WTC11 (cell line): ENCODE data around the gene SNX15. TPM values are rescaled to one million over a fixed set of nuclear protein-coding genes. Genes with fewer than 3 reads are reported as not detected.

Experiments used
- ATAC-seq: fragments of 200-7000 bp; cut with Tn5 transposase; 2 replicates; pipeline ENCODE4 v1.10.0; 2021; ENCODE audit warnings: mild to moderate bottlenecking, moderate library complexity
- CTCF ChIA-PET: fragments of 300-600 bp; sonication (Branson Sonifier 250); formaldehyde crosslinking; loops from one replicate; lab custom pipeline; 2021; ENCODE audit warnings: antibody characterized with exemption; lab: Charles Lee
- POLR2A ChIA-PET: fragments of 350-600 bp; sonication (Branson Sonifier 250); formaldehyde crosslinking; loops from one replicate; lab custom pipeline; 2021; ENCODE audit warnings: antibody characterized with exemption; lab: Charles Lee
- DNase-seq: peaks from one replicate; pipeline ENCODE4 v3.0.0; 2021; ENCODE audit warnings: low spot score
- H3K27ac Mint-ChIP-seq: 2 replicates; pipeline ENCODE4 v1.8.0; 2021; ENCODE audit warnings: mixed read lengths
- H3K27me3 Mint-ChIP-seq: 2 replicates; pipeline ENCODE4 v1.8.0; 2021; ENCODE audit warnings: low read depth, mild to moderate bottlenecking, moderate library complexity, mixed read lengths
- H3K36me3 Mint-ChIP-seq: 2 replicates; pipeline ENCODE4 v1.8.0; 2021; ENCODE audit warnings: mixed read lengths
- H3K4me1 Mint-ChIP-seq: 2 replicates; pipeline ENCODE4 v1.8.0; 2022; ENCODE audit warnings: mixed read lengths
- H3K4me3 Mint-ChIP-seq: 2 replicates; pipeline ENCODE4 v1.8.0; 2021; ENCODE audit warnings: mild to moderate bottlenecking, moderate library complexity, mixed read lengths
- H3K9me3 Mint-ChIP-seq: 2 replicates; pipeline ENCODE4 v1.8.0; 2021; ENCODE audit warnings: mixed read lengths
- ATF3 ChIP-seq: sonication (generic); formaldehyde crosslinking; conservative IDR thresholded peaks from 2 replicates; pipeline ENCODE4 v1.8.1; 2022; ENCODE audit warnings: mild to moderate bottlenecking, missing genetic modification reagents
- CREM ChIP-seq: sonication (generic); formaldehyde crosslinking; IDR thresholded peaks from 2 replicates; pipeline ENCODE4 v1.8.1; 2022; ENCODE audit warnings: mild to moderate bottlenecking, missing genetic modification reagents, moderate library complexity
- GABPB1 ChIP-seq: sonication (generic); formaldehyde crosslinking; IDR thresholded peaks from 2 replicates; pipeline ENCODE4 v1.8.1; 2023; ENCODE audit warnings: mild to moderate bottlenecking, missing genetic modification reagents
- GRHL2 ChIP-seq: fragments of 250-450 bp; sonication (Bioruptor Pico); IDR thresholded peaks from 2 replicates; pipeline ENCODE4 v1.8.0; 2022; ENCODE audit warnings: mild to moderate bottlenecking, moderate library complexity; ENCODE audit not compliant: insufficient replicate concordance, severe bottlenecking
- GTF2I ChIP-seq: fragments of 250-450 bp; sonication (Bioruptor Pico); conservative IDR thresholded peaks from 2 replicates; pipeline ENCODE4 v1.4.0; 2021; ENCODE audit warnings: mild to moderate bottlenecking
- KAT7 ChIP-seq: sonication (generic); formaldehyde crosslinking; IDR thresholded peaks from 2 replicates; pipeline ENCODE4 v1.8.1; 2023; ENCODE audit warnings: missing genetic modification reagents, mild to moderate bottlenecking, borderline replicate concordance
- MXD4 ChIP-seq: fragments of 250-450 bp; sonication (Bioruptor Pico); IDR thresholded peaks from 2 replicates; pipeline ENCODE4 v1.8.0; 2021; ENCODE audit warnings: mild to moderate bottlenecking, moderate library complexity, borderline replicate concordance
- NR1H2 ChIP-seq: sonication (generic); formaldehyde crosslinking; IDR thresholded peaks from 2 replicates; pipeline ENCODE4 v1.9.0; 2021; ENCODE audit warnings: mild to moderate bottlenecking, moderate library complexity, missing genetic modification reagents
- PREB ChIP-seq: sonication (generic); formaldehyde crosslinking; IDR thresholded peaks from 2 replicates; pipeline ENCODE4 v1.8.1; 2022; ENCODE audit warnings: mild to moderate bottlenecking, missing genetic modification reagents, moderate library complexity, borderline replicate concordance
- RORB ChIP-seq: fragments of 250-450 bp; sonication (Bioruptor Pico); IDR thresholded peaks from 2 replicates; pipeline ENCODE4 v1.9.0; 2021; ENCODE audit warnings: mild to moderate bottlenecking
- SOX15 ChIP-seq: fragments of 250-450 bp; sonication (Bioruptor Pico); IDR thresholded peaks from 2 replicates; pipeline ENCODE4 v1.9.0; 2021; ENCODE audit warnings: mild to moderate bottlenecking
- SP1 ChIP-seq: sonication (generic); formaldehyde crosslinking; conservative IDR thresholded peaks from 2 replicates; pipeline ENCODE4 v1.8.1; 2022; ENCODE audit warnings: missing genetic modification reagents
- TEAD4 ChIP-seq: sonication (generic); formaldehyde crosslinking; IDR thresholded peaks from 2 replicates; pipeline ENCODE4 v1.8.0; 2022; ENCODE audit warnings: mild to moderate bottlenecking, missing genetic modification reagents
- ZBTB21 ChIP-seq: sonication (generic); formaldehyde crosslinking; IDR thresholded peaks from 2 replicates; pipeline ENCODE4 v1.8.1; 2023; ENCODE audit warnings: mild to moderate bottlenecking, missing genetic modification reagents, borderline replicate concordance
- ZNF232 ChIP-seq: sonication (generic); formaldehyde crosslinking; IDR thresholded peaks from 2 replicates; pipeline ENCODE4 v1.8.0; 2022; ENCODE audit warnings: mild to moderate bottlenecking, missing genetic modification reagents
- ZNF396 ChIP-seq: fragments of 250-450 bp; sonication (Bioruptor Pico); IDR thresholded peaks from 2 replicates; pipeline ENCODE4 v1.8.0; 2021; ENCODE audit warnings: mild to moderate bottlenecking, moderate library complexity, borderline replicate concordance
- total RNA-seq: library from RNA; stranded (reverse); gene quantifications from 3 replicates; pipeline ENCODE4 v1.2.3, GENCODE V29; 2021
- TF ChIP-seq, protein P1 (sequence below): sonication (generic); formaldehyde crosslinking; IDR thresholded peaks from 2 replicates; pipeline ENCODE4 v1.8.1; 2022; ENCODE audit warnings: mild to moderate bottlenecking, moderate library complexity, missing genetic modification reagents

SNX15 gene
- total RNA-seq, 1 experiment from 2014 or later, result 17.6 TPM

DNA sequence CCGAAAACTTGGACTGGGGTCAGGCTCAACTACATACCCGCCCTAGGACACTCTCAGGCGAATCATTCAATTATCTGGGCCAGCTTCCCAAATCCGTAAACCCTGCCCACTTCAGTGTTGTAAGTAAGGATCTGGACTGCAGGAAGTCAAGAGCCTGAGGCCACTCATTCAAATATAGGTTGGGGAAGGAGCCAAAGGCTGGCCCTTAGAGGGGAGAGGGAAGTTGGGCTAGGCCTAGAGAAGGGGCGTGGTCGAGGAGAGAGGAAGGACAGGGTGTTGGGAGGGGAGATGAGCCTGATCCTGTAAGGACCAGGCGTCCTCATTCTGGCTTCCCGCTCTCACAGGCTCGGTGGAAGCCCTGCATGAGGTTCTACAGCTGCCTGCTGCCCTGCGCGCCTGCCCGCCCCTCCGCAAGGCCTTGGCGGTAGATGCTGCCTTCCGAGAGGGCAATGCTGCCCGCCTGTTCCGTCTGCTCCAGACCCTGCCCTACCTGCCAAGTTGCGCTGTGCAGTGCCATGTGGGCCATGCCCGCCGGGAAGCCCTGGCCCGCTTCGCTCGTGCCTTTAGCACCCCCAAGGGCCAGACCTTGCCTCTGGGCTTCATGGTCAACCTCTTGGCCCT lies 16.8 kb downstream of the SNX15 start:
- ATAC-seq, result no peak
- POLR2A ChIA-PET, result no interaction called here
- H3K9me3 Mint-ChIP-seq, result no peaks in the 10 kb centered on the region

DNA sequence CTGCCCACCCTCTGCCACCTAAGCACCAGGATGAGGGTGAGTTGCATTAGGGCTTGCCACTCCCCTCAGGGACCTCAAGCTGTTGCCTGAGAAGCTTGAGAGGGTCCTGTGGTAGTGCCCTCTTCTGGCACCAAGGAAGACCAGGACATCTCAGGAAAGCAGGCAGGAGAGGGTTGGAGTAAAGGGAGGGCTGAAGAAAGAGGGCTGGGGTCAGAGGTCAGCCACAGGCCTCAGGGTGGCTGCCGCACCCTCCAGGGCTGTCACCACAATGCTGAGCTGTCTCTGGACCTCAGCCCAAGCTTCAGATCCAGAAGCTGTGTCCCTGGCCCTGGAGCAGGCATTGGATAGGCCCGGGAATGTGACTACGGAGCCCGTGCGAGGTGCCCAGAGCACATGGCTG lies 17.8 kb downstream of the SNX15 start:
- ChIA-PET POLR2A (interaction anchor here (0.6 kb wide), 1 partner anchor 14 kb away, joined by 3 read pairs; no protein-coding TSS in a partner anchor), CTCF (interaction anchor here (1.1 to 2.7 kb wide), 2 partner anchors 31 to 38 kb away, joined by 3 to 8 read pairs; partner anchors contain the start of gene ARL2)
- DNase-seq (no peak), ATAC-seq (no peak)
- Mint-ChIP-seq H3K9me3 (no peaks in the 10 kb centered on the region), H3K36me3 (peaks cover 5% of the 10 kb centered on the region), H3K27ac (no peak overlapping the region), H3K27me3 (no peaks in the 10 kb centered on the region), H3K4me1 (peaks cover 21% of the 10 kb centered on the region), H3K4me3 (no peak overlapping the region)
- TF ChIP-seq SP1 (CRISPR knock-in tag), result no peak
- TF ChIP-seq MXD4 (CRISPR knock-in tag), result no peak
- TF ChIP-seq ZBTB21 (CRISPR knock-in tag), result no peak
- TF ChIP-seq, protein P1, sequence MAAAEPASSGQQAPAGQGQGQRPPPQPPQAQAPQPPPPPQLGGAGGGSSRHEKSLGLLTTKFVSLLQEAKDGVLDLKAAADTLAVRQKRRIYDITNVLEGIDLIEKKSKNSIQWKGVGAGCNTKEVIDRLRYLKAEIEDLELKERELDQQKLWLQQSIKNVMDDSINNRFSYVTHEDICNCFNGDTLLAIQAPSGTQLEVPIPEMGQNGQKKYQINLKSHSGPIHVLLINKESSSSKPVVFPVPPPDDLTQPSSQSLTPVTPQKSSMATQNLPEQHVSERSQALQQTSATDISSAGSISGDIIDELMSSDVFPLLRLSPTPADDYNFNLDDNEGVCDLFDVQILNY, result no peak
- TF ChIP-seq GRHL2 (CRISPR knock-in tag), result no peak
- TF ChIP-seq ZNF232 (CRISPR knock-in tag), result no peak
- no peak for TF ChIP-seq PREB
- TF ChIP-seq ZNF396 (CRISPR knock-in tag), result no peak
- TF ChIP-seq RORB (CRISPR knock-in tag), result no peak
- no peak for TF ChIP-seq GABPB1 (CRISPR knock-in tag)

More for the DNA sequence above, 16.8 kb downstream of the SNX15 start:
- Mint-ChIP-seq H3K4me3 (no peak overlapping the region), H3K36me3 (peaks cover 5% of the 10 kb centered on the region), H3K4me1 (peaks cover 21% of the 10 kb centered on the region), H3K27ac (no peak overlapping the region), H3K27me3 (no peaks in the 10 kb centered on the region)
- CTCF ChIA-PET, result no interaction called here
- TF ChIP-seq GTF2I (CRISPR knock-in tag) (no peak), CREM (CRISPR knock-in tag) (no peak), ATF3 (CRISPR knock-in tag) (no peak), KAT7 (no peak), SOX15 (CRISPR knock-in tag) (no peak)
- TF ChIP-seq, protein P1, result no peak
- no peak for DNase-seq

GRCh38 chr11:65045728-65046127 lies 18.5 kb downstream of the SNX15 start:
- ATAC-seq, result no peak
- no peak overlapping the region for H3K4me3 Mint-ChIP-seq
- ChIA-PET POLR2A (no interaction called here), CTCF (interaction anchor here (1.1 to 2.7 kb wide), 2 partner anchors 32 to 37 kb away, joined by 3 to 8 read pairs; partner anchors contain the start of gene ARL2)
- no peak for DNase-seq
- H3K27ac Mint-ChIP-seq, result no peak overlapping the region
- no peaks in the 10 kb centered on the region for H3K9me3 Mint-ChIP-seq
- no peaks in the 10 kb centered on the region for H3K27me3 Mint-ChIP-seq
- H3K36me3 Mint-ChIP-seq, result peaks cover 5% of the 10 kb centered on the region
- TF ChIP-seq TEAD4 (CRISPR knock-in tag), result no peak
- TF ChIP-seq NR1H2 (CRISPR knock-in tag), result no peak
- peaks cover 21% of the 10 kb centered on the region for H3K4me1 Mint-ChIP-seq
